ENCODE data around the gene NCBP2L. TPM values are rescaled to one million over a fixed set of nuclear protein-coding genes. Genes with fewer than 3 reads are reported as not detected.

Gene NCBP2L
- total RNA-seq, 1 donor from 2014 or later: not detected

DNA sequence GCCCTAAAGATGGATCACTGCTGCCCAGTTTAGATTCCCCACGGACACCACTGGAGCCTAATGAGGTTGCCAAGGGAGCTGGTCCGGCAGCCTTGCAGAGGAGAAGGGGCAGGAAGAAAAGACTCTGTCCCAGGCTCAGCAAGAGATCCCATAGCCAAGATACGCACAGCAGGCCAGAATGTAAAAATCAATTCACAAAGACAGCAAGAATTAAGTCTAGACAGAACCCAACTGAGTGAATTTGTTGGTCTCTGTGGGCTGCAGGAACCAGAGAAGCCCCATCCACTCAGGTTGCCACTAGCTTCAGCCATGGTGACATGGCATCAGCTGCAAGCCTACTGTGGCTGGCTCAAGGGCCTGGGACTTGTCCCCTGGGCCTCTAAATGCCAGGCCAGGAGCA, 24.8 kb upstream of the NCBP2L start:
- no peak overlapping the region for H3K4me3 ChIP-seq
- no peak for ATAC-seq
- no peak for DNase-seq
- H3K36me3 ChIP-seq: no peaks in the 10 kb centered on the region
- H3K27ac ChIP-seq: no peak overlapping the region
- H3K9me3 ChIP-seq: no peaks in the 10 kb centered on the region
- intact Hi-C loops (cut with DNase I): no loop called here
- H3K27me3 ChIP-seq: no peaks in the 10 kb centered on the region
- TF ChIP-seq, protein P1, sequence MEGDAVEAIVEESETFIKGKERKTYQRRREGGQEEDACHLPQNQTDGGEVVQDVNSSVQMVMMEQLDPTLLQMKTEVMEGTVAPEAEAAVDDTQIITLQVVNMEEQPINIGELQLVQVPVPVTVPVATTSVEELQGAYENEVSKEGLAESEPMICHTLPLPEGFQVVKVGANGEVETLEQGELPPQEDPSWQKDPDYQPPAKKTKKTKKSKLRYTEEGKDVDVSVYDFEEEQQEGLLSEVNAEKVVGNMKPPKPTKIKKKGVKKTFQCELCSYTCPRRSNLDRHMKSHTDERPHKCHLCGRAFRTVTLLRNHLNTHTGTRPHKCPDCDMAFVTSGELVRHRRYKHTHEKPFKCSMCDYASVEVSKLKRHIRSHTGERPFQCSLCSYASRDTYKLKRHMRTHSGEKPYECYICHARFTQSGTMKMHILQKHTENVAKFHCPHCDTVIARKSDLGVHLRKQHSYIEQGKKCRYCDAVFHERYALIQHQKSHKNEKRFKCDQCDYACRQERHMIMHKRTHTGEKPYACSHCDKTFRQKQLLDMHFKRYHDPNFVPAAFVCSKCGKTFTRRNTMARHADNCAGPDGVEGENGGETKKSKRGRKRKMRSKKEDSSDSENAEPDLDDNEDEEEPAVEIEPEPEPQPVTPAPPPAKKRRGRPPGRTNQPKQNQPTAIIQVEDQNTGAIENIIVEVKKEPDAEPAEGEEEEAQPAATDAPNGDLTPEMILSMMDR (IDR thresholded peaks at IDR 0.05): no peak
- H3K4me1 ChIP-seq: peaks cover 6% of the 10 kb centered on the region

- intact Hi-C loops (cut with DNase I): no loop called here
- ATAC-seq: peak; percentile 60
These were observed 24.3 kb upstream of the NCBP2L start for GRCh38 chrX:107753187-107753586.

GRCh38 chrX:107755721-107756120, 21.8 kb upstream of the NCBP2L start:
- no peak for ATAC-seq
- Histone ChIP-seq H3K4me3 (no peak overlapping the region), H3K36me3 (no peaks in the 10 kb centered on the region), H3K27me3 (no peaks in the 10 kb centered on the region), H3K4me1 (peaks cover 3% of the 10 kb centered on the region), H3K27ac (no peak overlapping the region), H3K9me3 (no peaks in the 10 kb centered on the region)
- TF ChIP-seq, protein P1 (IDR thresholded peaks at IDR 0.05): no peak
- intact Hi-C loops (cut with DNase I): no loop called here
- no peak for DNase-seq

More at GRCh38 chrX:107753187-107753586, 24.3 kb upstream of the NCBP2L start:
- Histone ChIP-seq H3K9me3 (no peaks in the 10 kb centered on the region), H3K36me3 (no peaks in the 10 kb centered on the region), H3K27me3 (no peaks in the 10 kb centered on the region), H3K4me1 (peaks cover 6% of the 10 kb centered on the region), H3K4me3 (no peak overlapping the region), H3K27ac (no peak overlapping the region)
- TF ChIP-seq, protein P1 (IDR thresholded peaks at IDR 0.05): no peak
- no peak for DNase-seq

GRCh38 chrX:107758231-107758766, 19.2 kb upstream of the NCBP2L start:
- H3K27ac ChIP-seq: no peak overlapping the region
- H3K36me3 ChIP-seq: no peaks in the 10 kb centered on the region
- H3K4me1 ChIP-seq: no peaks in the 10 kb centered on the region
- TF ChIP-seq, protein P1 (IDR thresholded peaks at IDR 0.05): no peak
- intact Hi-C loops (cut with DNase I): no loop called here
- ATAC-seq (no peak), DNase-seq (no peak)
- no peaks in the 10 kb centered on the region for H3K9me3 ChIP-seq
- no peaks in the 10 kb centered on the region for H3K27me3 ChIP-seq
- no peak overlapping the region for H3K4me3 ChIP-seq

- H3K27me3 ChIP-seq: no peaks in the 10 kb centered on the region
- intact Hi-C loops (cut with DNase I): loop anchor here (10.0 kb wide), 1 partner anchor 106 kb away; no protein-coding TSS in a partner anchor
- no peak for DNase-seq
- no peak overlapping the region for H3K27ac ChIP-seq
- ATAC-seq: no peak
- no peaks in the 10 kb centered on the region for H3K4me1 ChIP-seq
- H3K9me3 ChIP-seq: no peaks in the 10 kb centered on the region
- no peak overlapping the region for H3K4me3 ChIP-seq
- no peaks in the 10 kb centered on the region for H3K36me3 ChIP-seq
- TF ChIP-seq, protein P1 (IDR thresholded peaks at IDR 0.05): no peak
These were observed 17.0 kb upstream of the NCBP2L start for GRCh38 chrX:107760304-107761077.
